Measurements from ENCODE around the gene DGCR8. TPM values are rescaled to one million over a fixed set of nuclear protein-coding genes. Genes with fewer than 3 reads are reported as not detected.
"Not testable (repeated sequence)": the region's sequence is repeated elsewhere in the genome, so short reads cannot be mapped to it uniquely, and the experiment has no call there.

The DGCR8 gene
- total RNA-seq, 1 donor from 2014 or later, result 49.0 TPM

GRCh38 chr22:20152464-20152890, 72.4 kb downstream of the DGCR8 start:
- no peak for DNase-seq (ENCODE audit: low spot score)

- DNase-seq (ENCODE audit: low spot score), result no peak
Observed at GRCh38 chr22:20153945-20154344, 73.9 kb downstream of the DGCR8 start.

GRCh38 chr22:20154602-20155187, 74.7 kb downstream of the DGCR8 start:
- DNase-seq (ENCODE audit: low spot score), result no peak

GRCh38 chr22:20155330-20156041, 75.4 kb downstream of the DGCR8 start:
- no peak for DNase-seq (ENCODE audit: low spot score)

- DNase-seq (ENCODE audit: low spot score), result no peak
Observed at GRCh38 chr22:20156042-20156389, 76.0 kb downstream of the DGCR8 start.

GRCh38 chr22:20156611-20157429, 76.8 kb downstream of the DGCR8 start:
- DNase-seq (ENCODE audit: low spot score), result peak; percentile 90

GRCh38 chr22:20157430-20158183, 77.6 kb downstream of the DGCR8 start:
- DNase-seq (ENCODE audit: low spot score), result no peak

GRCh38 chr22:20158391-20159036, 78.5 kb downstream of the DGCR8 start:
- DNase-seq (ENCODE audit: low spot score), result no peak

- no peak for DNase-seq (ENCODE audit: low spot score)
Observed at GRCh38 chr22:20159076-20159475, 79.0 kb downstream of the DGCR8 start.

- not testable (repeated sequence) for DNase-seq (ENCODE audit: low spot score)
Observed at GRCh38 chr22:20159531-20159930, 79.5 kb downstream of the DGCR8 start.

- no peak for DNase-seq (ENCODE audit: low spot score)
Observed at GRCh38 chr22:20160041-20160440, 80.0 kb downstream of the DGCR8 start.

Other genes with a start within 250 kb of the DGCR8 start
- 6.0 TPM for gene GNB1L, start 225.4 kb upstream of the DGCR8 start, total RNA-seq
- 28.6 TPM for gene RTL10, start 225.4 kb upstream of the DGCR8 start, total RNA-seq
- gene COMT, start 138.5 kb upstream of the DGCR8 start, total RNA-seq, result 202 TPM
- 41.6 TPM for gene TXNRD2, start 138.4 kb upstream of the DGCR8 start, total RNA-seq
- 11.5 TPM for gene ARVCF, start 63.4 kb upstream of the DGCR8 start, total RNA-seq
- gene TANGO2, start 59.1 kb upstream of the DGCR8 start, total RNA-seq, result 28.8 TPM
- 106 TPM for gene RANBP1, start 35.9 kb downstream of the DGCR8 start, total RNA-seq
- 81.8 TPM for gene TRMT2A, start 37.0 kb downstream of the DGCR8 start, total RNA-seq
- gene ZDHHC8, start 51.6 kb downstream of the DGCR8 start, total RNA-seq, result 64.2 TPM
- 2.6 TPM for gene CCDC188, start 70.8 kb downstream of the DGCR8 start, total RNA-seq
- gene RTN4R, start 188.1 kb downstream of the DGCR8 start, total RNA-seq, result 1.3 TPM
- gene DGCR6L, start 239.8 kb downstream of the DGCR8 start, total RNA-seq, result 31.4 TPM

Data from ureter (tissue), 1 donor.